Sciatic nerve (tissue), 2 donors: ENCODE data around the gene RIT2. TPM values are rescaled to one million over a fixed set of nuclear protein-coding genes. Genes with fewer than 3 reads are reported as not detected.
"Not testable (repeated sequence)": the region's sequence is repeated elsewhere in the genome, so short reads cannot be mapped to it uniquely, and the experiment has no call there.

Experiments
- ATAC-seq: fragments of 200-7000 bp; cut with Tn5 transposase; one replicate; pipeline ENCODE4 v1.9.1; 2020; ENCODE audit warnings: mild to moderate bottlenecking, moderate library complexity
- DNase-seq: peaks from one replicate; pipeline ENCODE4 v3.0.0-alpha.2; 2020; ENCODE audit warnings: low spot score
- intact Hi-C: fragments of 100-400 bp; cut with DNase I; formaldehyde crosslinking; loops from one replicate; pipeline ENCODE4 v1.14.2; 2022
- total RNA-seq: library from RNA; stranded (reverse); fragmentation: NEBNext Ultra II Directional; extraction: Animal tissue kit (Norgen Biotek cat#: 25700); gene quantifications from one replicate; pipeline ENCODE4 v1.2.1, GENCODE V29; 2021
- donor health status: DM: no; HTN: no; CAD: no.
- donor health status: DM: no; HTN: no; CAD: no.

The RIT2 gene
- total RNA-seq, 1 donor from 2014 or later, result not detected

DNA sequence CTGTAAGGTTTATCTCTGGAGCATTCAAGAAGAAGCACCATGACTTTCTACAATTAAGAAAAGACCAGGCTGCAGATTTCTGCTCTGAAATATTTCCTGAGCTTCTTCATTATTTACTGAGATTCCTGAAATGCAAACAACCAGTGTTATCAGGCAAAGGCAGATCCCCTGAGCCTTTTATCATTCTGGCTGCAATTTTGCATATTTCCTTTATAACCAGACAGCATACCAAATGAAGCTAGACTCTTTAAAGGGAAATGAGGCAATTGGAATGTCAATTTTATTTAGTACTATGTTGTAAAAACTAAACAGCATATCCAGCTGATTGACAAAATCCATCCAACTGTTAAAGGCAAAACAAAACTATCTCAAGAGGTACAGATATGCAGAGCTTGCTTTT is 372.5 kb downstream of the RIT2 start:
- DNase-seq (no peak), ATAC-seq (no peak)
- intact Hi-C loops, result no loop called here

DNA sequence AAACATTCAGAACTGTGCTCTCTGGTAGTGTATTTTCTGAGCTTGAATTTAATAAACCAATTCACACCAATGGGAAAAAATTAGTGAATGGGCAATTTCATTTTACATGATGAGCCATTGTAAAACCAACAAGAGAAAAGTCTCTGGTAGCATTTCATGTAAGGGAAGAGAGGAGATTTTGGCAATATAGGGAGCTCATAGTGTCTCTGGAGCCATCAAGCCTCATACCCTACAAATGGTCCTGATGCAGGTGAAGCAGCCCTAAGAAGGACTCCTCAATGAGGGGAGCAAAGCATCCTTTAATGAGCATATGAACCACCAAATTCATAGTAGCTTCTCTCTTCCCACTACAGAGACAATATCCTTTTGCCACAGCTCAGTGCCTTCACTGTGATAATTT is 373.0 kb downstream of the RIT2 start:
- DNase-seq, result no peak
- intact Hi-C loops, result no loop called here
- ATAC-seq, result no peak

DNA sequence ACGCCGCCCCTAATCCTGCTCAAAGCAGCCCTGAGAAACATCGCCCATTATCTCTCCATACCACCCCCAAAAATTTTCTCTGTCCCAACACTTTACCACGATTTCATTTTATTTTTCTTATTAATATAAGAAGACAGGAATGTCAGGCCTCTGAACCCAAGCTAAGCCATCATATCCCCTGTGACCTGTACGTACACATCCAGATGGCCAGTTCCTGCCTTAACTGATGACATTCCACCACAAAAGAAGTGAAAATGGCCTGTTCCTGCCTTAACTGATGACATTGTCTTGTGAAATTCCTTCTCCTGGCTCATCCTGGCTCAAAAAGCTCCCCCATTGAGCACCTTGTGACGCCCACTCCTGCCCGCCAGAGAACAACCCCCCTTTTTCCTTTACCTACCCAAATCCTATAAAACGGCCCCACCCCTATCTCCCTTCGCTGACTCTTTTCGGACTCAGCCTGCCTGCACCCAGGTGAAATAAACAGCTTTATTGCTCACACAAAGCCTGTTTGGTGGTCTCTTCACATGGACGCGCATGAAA is 373.6 kb downstream of the RIT2 start:
- DNase-seq, ATAC-seq, intact Hi-C loops: not testable (repeated sequence)

DNA sequence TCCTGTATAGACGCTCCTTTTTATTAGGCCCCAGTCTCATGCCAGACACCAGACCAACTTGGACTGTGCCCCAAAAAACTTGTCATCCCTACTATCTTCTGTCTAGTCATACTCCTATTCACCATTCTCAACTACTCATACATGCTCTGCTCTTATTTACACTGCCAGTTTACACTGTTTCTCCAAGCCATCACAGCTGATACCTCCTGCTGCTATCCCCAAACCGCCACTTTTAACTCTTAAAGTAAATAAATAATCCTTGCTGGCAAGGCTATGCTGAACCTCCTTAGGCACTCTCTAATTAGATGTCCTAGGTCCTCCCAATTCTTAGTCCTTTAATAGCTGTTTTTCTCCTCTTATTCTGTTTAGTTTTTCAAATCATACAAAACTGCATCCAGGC is 374.2 kb downstream of the RIT2 start:
- intact Hi-C loops, ATAC-seq, DNase-seq: not testable (repeated sequence)

DNA sequence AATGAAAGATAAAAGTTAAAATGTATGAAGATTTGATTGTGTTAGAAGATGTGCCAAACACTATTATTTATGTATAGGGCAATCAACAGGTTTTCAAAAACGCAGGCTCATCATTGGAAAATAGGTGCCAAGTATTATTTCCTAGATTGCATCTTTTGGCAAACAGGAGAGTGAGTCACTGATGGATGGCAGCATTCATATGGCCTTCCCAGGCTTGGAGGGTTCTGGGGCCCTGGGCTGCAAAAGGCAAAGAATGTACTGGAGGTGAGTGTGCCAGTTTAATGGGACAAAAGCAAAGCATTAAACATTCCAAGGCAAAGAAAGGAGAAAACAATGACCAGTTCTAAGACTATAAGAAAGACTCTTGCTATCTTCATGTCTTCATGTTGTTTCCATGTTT is 379.4 kb downstream of the RIT2 start:
- intact Hi-C loops, result no loop called here
- no peak for ATAC-seq
- no peak for DNase-seq

DNA sequence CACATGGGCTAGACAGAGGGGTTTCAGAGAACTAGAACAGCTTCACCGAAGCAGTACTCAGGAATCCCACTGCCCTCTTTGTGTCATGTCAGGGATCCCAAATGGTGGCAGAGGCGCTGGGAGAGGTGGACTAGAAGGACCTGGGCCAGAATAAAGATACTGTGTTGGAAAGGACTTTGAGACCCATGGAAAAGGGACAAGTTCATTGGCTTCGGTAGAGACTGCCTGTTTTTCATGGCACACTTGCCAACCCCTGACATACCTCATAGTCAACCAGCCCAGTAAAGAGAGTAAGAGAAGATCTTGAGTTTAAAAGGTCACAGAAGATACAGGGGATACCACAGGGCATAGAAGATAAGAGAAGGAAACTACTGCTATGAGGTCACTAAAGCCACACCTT is 381.0 kb downstream of the RIT2 start:
- DNase-seq, result no peak
- ATAC-seq, result no peak
- intact Hi-C loops, result no loop called here

DNA sequence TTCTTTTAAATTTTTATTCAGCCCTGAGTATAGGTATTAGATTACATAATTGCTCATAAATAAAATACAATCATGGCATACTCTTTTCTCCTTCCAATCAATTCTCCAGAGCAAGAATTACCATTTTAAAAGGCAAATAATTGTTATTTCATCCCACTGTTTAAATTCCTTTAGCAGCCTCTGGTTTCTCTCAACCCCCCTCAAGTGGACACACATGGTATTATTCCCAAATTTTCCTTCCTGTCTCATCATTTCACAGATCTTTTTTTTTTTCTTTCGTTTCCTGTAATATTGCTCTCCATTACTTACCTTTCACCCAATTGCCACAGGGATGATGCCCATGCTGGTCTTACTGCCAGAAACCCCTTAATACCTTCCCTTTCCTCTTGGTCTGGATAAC is 385.2 kb downstream of the RIT2 start:
- intact Hi-C loops, result no loop called here
- no peak for ATAC-seq
- DNase-seq, result no peak

DNA sequence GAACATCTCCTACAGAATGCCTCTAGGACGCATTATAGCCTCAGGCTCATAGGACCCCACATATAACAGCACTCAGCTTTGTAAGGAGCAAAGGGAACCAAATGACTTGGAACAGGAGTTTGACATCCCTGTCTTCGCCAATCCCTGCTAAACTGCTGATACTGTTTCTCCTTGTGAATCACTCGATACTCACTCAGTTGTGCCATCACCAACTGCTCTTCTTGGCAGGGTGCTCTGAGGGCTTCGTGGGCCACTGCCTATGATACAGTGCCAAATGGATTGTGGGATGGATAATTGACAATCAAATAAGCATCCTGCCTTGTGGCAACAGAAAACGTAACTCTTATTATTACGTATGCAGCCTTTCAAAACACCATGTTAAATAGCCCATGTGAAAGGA is 396.3 kb downstream of the RIT2 start:
- ATAC-seq (no peak), DNase-seq (no peak)
- intact Hi-C loops, result no loop called here

DNA sequence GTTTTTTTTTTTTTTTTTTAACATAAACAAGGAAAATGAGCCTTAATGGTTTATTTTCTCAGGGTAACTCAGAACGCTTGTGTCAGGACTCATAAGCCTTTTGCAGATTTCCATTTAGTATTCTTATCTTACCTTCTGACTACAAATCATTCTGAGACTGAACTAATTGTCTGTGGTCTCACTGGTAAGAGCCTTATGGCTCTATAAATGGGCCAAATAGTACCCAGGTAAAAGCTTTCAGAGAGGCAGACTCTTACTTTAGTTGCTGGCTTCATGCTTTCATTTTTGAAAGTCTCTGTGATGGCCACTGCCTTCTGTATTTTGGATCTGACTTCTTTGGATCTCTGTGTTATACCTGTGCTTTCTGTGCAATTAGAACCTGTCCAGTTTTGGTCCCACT is 403.4 kb downstream of the RIT2 start:
- intact Hi-C loops, result no loop called here
- DNase-seq, result no peak
- ATAC-seq, result no peak

DNA sequence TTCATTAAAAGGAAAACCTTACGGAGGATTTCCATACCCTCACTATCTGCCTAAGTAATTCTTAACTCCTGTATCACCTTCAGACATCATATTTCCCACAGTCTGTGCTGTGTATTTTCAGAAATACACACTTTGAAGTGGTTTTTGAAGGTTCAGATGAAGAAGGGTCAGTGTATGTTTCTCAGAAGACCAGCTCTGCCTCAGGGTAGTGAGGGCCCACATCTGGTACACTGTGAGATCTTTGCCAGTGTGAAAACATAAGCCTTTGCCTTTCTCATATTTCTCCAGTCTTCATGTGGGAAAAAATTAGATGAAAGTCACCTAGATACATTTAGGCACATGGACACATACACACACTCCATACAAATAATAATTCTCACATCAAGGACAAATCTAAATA is 408.4 kb downstream of the RIT2 start:
- intact Hi-C loops, result no loop called here
- ATAC-seq, result no peak
- no peak for DNase-seq

DNA sequence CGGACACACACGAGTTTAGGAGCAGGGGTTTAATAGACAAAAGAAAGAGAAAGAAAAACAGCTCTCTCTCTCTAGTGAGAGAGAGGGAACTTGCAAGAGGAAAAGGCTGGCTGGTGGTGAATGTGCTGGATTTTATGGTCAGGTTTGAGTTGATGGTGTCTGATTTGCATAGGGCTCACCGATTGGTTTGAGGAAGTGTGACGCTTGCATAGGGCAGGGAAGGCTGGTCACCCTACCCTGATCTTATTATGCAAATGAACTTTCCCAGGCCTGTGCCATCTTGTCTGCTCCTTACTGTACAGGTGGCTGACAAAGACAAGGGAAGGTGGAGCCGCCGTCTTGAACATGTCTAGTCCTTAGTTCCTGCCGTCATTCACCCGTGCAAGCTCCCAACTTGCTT is 408.9 kb downstream of the RIT2 start:
- intact Hi-C loops, result no loop called here
- DNase-seq (no peak), ATAC-seq (no peak)

DNA sequence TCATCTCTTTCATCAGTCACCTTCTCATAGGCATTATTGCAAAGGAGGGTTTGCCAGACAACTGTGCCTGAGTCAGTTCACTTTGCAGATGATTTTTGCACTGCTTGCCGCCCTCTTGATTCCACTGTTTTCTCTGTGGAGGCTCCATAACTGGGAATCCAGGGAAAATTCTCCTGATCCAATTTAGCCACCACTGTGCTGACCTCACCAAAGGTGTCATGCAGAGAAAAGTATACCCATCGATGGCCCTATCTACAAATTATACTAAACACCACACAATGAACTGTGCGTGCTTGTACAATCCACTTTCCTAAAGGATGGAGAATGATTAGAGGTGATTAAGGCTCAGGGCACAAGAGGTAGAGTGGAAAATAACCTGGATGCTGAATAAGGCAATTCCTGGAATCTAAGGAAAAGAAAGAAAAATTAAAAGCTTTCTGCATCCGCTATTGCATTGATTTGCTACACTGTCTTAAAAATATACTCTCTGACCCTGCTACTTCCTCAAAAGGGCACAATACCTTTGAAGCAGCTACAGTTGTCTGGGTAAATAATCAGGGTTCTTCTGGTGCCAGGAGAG is 409.4 kb downstream of the RIT2 start:
- intact Hi-C loops, result no loop called here
- DNase-seq, result no peak
- ATAC-seq, result no peak

Other genes with a start within 250 kb of the RIT2 start
- not detected for gene SYT4, start 161.8 kb upstream of the RIT2 start, total RNA-seq